OCI-LY3 (cell line): ENCODE results near the gene ST8SIA4.

Experiments
- H2AFZ ChIP-seq: fragments of 200-600, 300-600 bp; shearing (Covaris generic); 2 replicates; pipeline ENCODE4 v1.6.0; 2014; ENCODE audit warnings: antibody characterized with exemption, low read depth, low read length
- H3K27ac ChIP-seq: fragments of 200-600, 300-600 bp; sonication (generic); 2 replicates; pipeline ENCODE4 v1.5.1; 2014; ENCODE audit warnings: mild to moderate bottlenecking, low read length, moderate library complexity, mixed read lengths
- H3K27me3 ChIP-seq: fragments of 200-600, 300-600 bp; sonication (generic); 2 replicates; pipeline ENCODE4 v1.6.1; 2014; ENCODE audit warnings: low read depth, low read length, mixed read lengths
- H3K36me3 ChIP-seq: fragments of 200-600, 300-600 bp; sonication (generic); replicated peaks from 2 replicates; pipeline ENCODE3; 2014; ENCODE audit warnings: low read depth, low read length, mixed read lengths
- H3K4me1 ChIP-seq: fragments of 300-600, 200-600 bp; sonication (generic); 2 replicates; pipeline ENCODE4 v1.6.1; 2014; ENCODE audit warnings: low read length, mixed read lengths
- H3K4me2 ChIP-seq: fragments of 200-600, 300-600 bp; sonication (generic); 2 replicates; pipeline ENCODE4 v1.6.1; 2014; ENCODE audit warnings: low read length, mixed read lengths
- H3K4me3 ChIP-seq: fragments of 300-600, 200-600 bp; sonication (generic); 2 replicates; pipeline ENCODE4 v1.5.1; 2014; ENCODE audit warnings: antibody characterized with exemption, mild to moderate bottlenecking, low read length, moderate library complexity
- H3K79me2 ChIP-seq: fragments of 300-600, 200-600 bp; shearing (Covaris generic); 2 replicates; pipeline ENCODE4 v1.6.1; 2014; ENCODE audit warnings: mild to moderate bottlenecking, low read length, mixed read lengths
- H3K9ac ChIP-seq: fragments of 300-600, 200-600 bp; shearing (Covaris generic); 2 replicates; pipeline ENCODE4 v1.6.0; 2014; ENCODE audit warnings: mild to moderate bottlenecking, low read length, moderate library complexity
- H3K9me3 ChIP-seq: fragments of 200-600, 300-600 bp; shearing (Covaris generic); 2 replicates; pipeline ENCODE4 v1.6.1; 2014; ENCODE audit warnings: low read length, mixed read lengths; ENCODE audit not compliant: insufficient read depth
- H4K20me1 ChIP-seq: fragments of 200-600, 300-600 bp; sonication (generic); 2 replicates; pipeline ENCODE4 v1.6.1; 2016; ENCODE audit warnings: low read length, mixed read lengths; ENCODE audit not compliant: insufficient read depth
- CTCF ChIP-seq: fragments of 200-600, 300-600 bp; sonication (generic); IDR thresholded peaks from 2 replicates; pipeline ENCODE4 v1.5.1; 2014; ENCODE audit warnings: antibody characterized with exemption, low read length, low read depth
- EZH2phosphoT487 ChIP-seq: fragments of 200-600 bp; shearing (Covaris generic); IDR thresholded peaks from 2 replicates; pipeline ENCODE4 v1.6.1; 2018; ENCODE audit warnings: antibody characterized with exemption, mixed run types, low read depth

ST8SIA4 gene

GRCh38 chr5:100775533-100775855 lies 127.6 kb downstream of the ST8SIA4 start:
- Histone ChIP-seq H3K36me3 (no peaks in the 10 kb centered on the region), H3K79me2 (no peaks in the 10 kb centered on the region), H3K4me3 (peak overlapping the region; percentile 23), H3K4me1 (peaks cover 79% of the 10 kb centered on the region), H3K9ac (peak overlapping the region; percentile 55), H3K9me3 (no peaks in the 10 kb centered on the region), H4K20me1 (no peaks in the 10 kb centered on the region), H3K4me2 (peak overlapping the region; percentile 79), H3K27ac (peak overlapping the region; percentile 100), H2AFZ (0 out of 2 replicates have a peak overlapping the region, but pooled peaks have one; percentile 17), H3K27me3 (no peaks in the 10 kb centered on the region)
- TF ChIP-seq CTCF (no peak), EZH2phosphoT487 (no peak)

GRCh38 chr5:100772548-100772947 lies 130.5 kb downstream of the ST8SIA4 start:
- H3K4me1 ChIP-seq, result peaks cover 53% of the 10 kb centered on the region
- no peaks in the 10 kb centered on the region for H4K20me1 ChIP-seq
- H3K27ac ChIP-seq, result no peak overlapping the region

GRCh38 chr5:100772006-100772405 lies 131.1 kb downstream of the ST8SIA4 start:
- H4K20me1 ChIP-seq, result no peaks in the 10 kb centered on the region
- H3K4me2 ChIP-seq, result peak overlapping the region; percentile 17; the same call in 1 of the 2 replicates
- H3K79me2 ChIP-seq, result no peaks in the 10 kb centered on the region
- H3K4me3 ChIP-seq, result no peak overlapping the region
- peaks cover 48% of the 10 kb centered on the region for H3K4me1 ChIP-seq
- H3K27me3 ChIP-seq, result no peaks in the 10 kb centered on the region
- H3K9me3 ChIP-seq, result no peaks in the 10 kb centered on the region
- H2AFZ ChIP-seq, result 0 out of 2 replicates have a peak overlapping the region, but pooled peaks have one; percentile 13
- H3K36me3 ChIP-seq, result no peaks in the 10 kb centered on the region
- H3K9ac ChIP-seq, result no peak overlapping the region
- TF ChIP-seq CTCF, result no peak
- no peak for TF ChIP-seq EZH2phosphoT487
- no peak overlapping the region for H3K27ac ChIP-seq

More at GRCh38 chr5:100772548-100772947, 130.5 kb downstream of the ST8SIA4 start:
- Histone ChIP-seq H3K9ac (0 out of 2 replicates have a peak overlapping the region, but pooled peaks have one; percentile 16), H3K4me3 (no peak overlapping the region), H3K4me2 (peak overlapping the region; percentile 41), H2AFZ (peak overlapping the region; percentile 81; the same call in 1 of the 2 replicates), H3K27me3 (no peaks in the 10 kb centered on the region), H3K36me3 (no peaks in the 10 kb centered on the region), H3K9me3 (no peaks in the 10 kb centered on the region), H3K79me2 (no peaks in the 10 kb centered on the region)
- TF ChIP-seq EZH2phosphoT487 (no peak), CTCF (no peak)

GRCh38 chr5:100771181-100771580 lies 131.9 kb downstream of the ST8SIA4 start:
- Histone ChIP-seq H3K4me2 (0 out of 2 replicates have a peak overlapping the region, but pooled peaks have one; percentile 3), H3K4me3 (no peak overlapping the region), H3K4me1 (peaks cover 39% of the 10 kb centered on the region), H2AFZ (no peak overlapping the region), H3K79me2 (no peaks in the 10 kb centered on the region), H3K9ac (no peak overlapping the region), H3K9me3 (no peaks in the 10 kb centered on the region), H3K36me3 (no peaks in the 10 kb centered on the region), H3K27me3 (no peaks in the 10 kb centered on the region), H4K20me1 (no peaks in the 10 kb centered on the region), H3K27ac (no peak overlapping the region)
- TF ChIP-seq EZH2phosphoT487 (no peak), CTCF (no peak)
